GM10266 (cell line): ENCODE results near the gene MKX.

ENCODE experiments used
- DNase-seq: peaks from one replicate; pipeline ENCODE4 v3.0.0; 2012; ENCODE audit errors: extremely low spot score
- TF ChIP-seq, protein P1 (sequence below): IDR thresholded peaks from 2 replicates; pipeline ENCODE4 v1.5.1; 2012; ENCODE audit warnings: mild to moderate bottlenecking, low read depth; ENCODE audit not compliant: control insufficient read depth, insufficient read depth; ENCODE audit errors: missing control alignments

The MKX gene

DNA sequence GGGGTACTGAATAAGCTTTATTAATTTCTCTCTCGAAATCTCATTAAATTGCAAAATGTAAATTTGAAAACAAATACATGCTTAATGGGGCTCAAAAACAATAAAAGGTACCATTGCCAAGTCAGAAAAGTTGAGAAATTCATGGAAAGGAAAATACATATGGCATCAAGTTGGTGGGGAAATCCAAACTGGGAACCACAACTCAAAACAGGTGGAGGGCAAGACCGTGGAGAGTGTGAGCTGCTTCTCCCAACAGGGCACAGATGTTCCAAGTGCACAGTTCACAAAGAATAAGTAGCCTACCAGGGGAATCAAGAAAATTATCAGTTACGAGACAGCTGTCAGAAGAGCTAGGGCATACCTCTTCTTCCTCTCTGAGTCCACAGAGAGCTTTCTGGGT, 26.6 kb downstream of the MKX start:
- DNase-seq = no peak

DNA sequence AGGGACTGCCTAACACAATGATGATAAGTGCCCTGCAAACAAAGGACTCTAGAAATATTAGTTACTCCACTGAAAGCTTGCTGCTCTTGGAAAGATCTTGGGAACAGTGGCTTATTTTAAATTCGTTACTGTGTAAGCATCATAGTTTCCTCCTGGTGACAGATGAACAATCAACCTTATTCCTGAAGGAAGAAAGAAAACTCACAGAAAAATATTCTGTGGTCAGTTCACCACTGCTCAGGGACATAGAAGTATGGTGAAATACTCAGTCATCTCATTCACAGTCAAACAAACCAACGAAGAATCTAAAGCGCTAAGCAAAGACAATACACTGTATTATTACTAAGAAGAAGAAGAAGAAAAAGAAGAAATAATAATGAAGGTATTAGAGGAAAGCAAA, 27.8 kb downstream of the MKX start:
- no peak for DNase-seq
- TF ChIP-seq, protein P1, sequence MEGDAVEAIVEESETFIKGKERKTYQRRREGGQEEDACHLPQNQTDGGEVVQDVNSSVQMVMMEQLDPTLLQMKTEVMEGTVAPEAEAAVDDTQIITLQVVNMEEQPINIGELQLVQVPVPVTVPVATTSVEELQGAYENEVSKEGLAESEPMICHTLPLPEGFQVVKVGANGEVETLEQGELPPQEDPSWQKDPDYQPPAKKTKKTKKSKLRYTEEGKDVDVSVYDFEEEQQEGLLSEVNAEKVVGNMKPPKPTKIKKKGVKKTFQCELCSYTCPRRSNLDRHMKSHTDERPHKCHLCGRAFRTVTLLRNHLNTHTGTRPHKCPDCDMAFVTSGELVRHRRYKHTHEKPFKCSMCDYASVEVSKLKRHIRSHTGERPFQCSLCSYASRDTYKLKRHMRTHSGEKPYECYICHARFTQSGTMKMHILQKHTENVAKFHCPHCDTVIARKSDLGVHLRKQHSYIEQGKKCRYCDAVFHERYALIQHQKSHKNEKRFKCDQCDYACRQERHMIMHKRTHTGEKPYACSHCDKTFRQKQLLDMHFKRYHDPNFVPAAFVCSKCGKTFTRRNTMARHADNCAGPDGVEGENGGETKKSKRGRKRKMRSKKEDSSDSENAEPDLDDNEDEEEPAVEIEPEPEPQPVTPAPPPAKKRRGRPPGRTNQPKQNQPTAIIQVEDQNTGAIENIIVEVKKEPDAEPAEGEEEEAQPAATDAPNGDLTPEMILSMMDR = no peak

More for the DNA sequence above, 26.6 kb downstream of the MKX start:
- TF ChIP-seq, protein P1 = no peak

DNA sequence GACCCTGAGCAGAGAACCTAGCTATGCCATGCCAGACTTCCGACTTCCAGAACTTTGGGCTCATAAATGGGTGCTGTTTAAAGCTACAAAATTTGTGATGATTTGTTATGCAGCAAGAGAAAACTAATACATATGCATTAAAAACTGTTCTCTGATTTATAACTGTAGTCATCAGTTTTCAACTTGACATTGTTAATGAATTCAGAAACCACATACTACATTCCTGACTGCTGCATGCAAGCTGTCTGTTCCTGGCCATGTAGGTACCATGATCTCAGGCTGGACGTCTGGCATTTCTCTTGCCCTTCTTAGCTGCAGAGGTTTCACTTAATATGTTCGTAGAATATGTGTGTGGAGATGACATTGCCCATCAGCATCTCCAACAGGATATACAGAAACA, 28.4 kb downstream of the MKX start:
- DNase-seq = no peak
- TF ChIP-seq, protein P1 = no peak

DNA sequence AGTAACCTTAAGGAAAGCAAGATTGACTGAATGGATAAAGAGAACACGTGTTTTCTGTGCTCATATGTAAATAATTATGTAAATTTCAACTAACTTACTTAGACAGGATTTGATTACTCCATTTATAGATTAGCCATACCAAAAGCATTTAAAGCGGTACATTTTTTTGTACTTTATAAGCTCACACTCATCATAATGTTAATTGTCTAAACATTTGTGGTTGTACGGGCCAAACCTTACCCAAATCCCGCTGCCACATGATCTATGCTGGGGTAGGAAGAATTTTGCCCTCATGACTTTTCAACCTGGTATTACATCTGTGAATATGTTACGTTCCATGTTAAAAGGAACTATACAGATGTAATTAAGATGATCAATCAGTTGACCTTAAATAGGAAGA, 29.1 kb downstream of the MKX start:
- DNase-seq = no peak
- TF ChIP-seq, protein P1 = no peak

DNA sequence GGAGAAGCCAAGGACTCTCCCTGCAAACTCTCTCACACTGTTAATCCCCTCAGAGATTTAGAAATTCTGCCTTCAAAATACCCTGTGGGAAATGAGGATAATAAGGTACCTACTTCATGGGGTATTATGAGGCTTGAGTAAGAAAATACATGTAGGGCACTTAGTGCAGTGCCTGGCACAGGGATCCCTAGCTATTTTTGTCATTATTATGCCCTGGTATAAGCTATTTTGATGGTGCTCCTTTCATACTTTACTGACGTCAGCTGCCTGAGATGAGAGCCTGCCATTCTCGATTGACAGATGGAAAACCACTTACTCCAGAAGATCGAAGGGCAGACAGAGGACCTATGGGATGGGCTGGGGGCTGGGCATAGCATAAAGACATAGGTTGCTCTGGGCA, 30.1 kb downstream of the MKX start:
- TF ChIP-seq, protein P1 = no peak
- no peak for DNase-seq

DNA sequence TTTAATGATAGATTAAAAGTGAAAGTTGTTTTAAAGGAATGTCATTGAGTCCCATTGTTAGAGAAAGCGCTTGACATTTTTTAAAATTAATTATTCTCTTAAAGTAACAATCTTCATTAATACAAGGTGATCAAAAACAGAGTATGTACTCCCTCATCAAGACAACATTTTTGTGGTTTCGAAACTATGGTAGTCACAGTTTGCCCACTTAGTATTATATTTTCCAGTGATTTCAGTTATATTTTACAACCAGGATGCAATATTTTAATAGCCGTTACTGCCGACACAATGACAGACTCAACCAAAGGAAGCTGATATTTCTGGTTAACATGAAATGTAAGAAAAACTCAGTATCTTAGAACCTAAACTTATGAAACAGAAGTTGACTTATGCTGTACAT, 31.3 kb downstream of the MKX start:
- TF ChIP-seq, protein P1 = no peak
- DNase-seq = no peak

DNA sequence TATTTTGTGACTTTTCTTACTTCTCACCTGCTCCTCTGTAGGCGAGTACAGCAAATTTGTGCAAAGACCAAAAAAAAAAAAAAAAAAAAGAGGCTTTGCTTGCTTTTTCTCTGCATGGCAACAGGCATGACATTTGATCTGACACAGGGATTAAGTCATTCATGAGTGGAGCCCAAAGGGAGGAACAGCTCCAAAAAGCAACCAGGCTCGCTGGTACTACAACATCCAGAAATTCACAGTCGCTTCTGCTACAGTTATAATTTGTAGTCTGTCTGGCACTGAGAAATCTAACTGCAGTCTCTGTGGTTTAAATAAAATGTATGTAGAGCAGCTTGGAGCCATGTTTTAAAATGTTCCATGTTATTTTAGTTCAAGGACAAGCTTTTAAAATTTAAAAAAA, 31.7 kb downstream of the MKX start:
- TF ChIP-seq, protein P1 = no peak
- no peak for DNase-seq
